ENCODE measurements around the gene MYH6.

- no peak for TF ChIP-seq YY1 (IDR thresholded peaks at IDR 0.05)
- no peak for TF ChIP-seq NR2F2 (IDR thresholded peaks at IDR 0.05)
- no peak for TF ChIP-seq CTCF (IDR thresholded peaks at IDR 0.05; ENCODE audit: low read depth, low read length, missing input control)
- no peak for TF ChIP-seq FOXA1 (IDR thresholded peaks at IDR 0.05)
- no peak for TF ChIP-seq SP1 (IDR thresholded peaks at IDR 0.05)
- TF ChIP-seq JUND (IDR thresholded peaks at IDR 0.05) = no peak
- no peak for TF ChIP-seq MAX (IDR thresholded peaks at IDR 0.05)
- no peak for TF ChIP-seq HNF4G (IDR thresholded peaks at IDR 0.05)
- TF ChIP-seq EGR1 (IDR thresholded peaks at IDR 0.05; ENCODE audit: low read depth in 2 of 2) = no peak
- TF ChIP-seq ZBTB33 (IDR thresholded peaks at IDR 0.05) = no peak
- TF ChIP-seq GABPA (IDR thresholded peaks at IDR 0.05 in 1 of 2, conservative IDR thresholded peaks at IDR 0.05 in 1 of 2) = no peak
- no peak for TF ChIP-seq REST (IDR thresholded peaks at IDR 0.05)
- no peak for TF ChIP-seq TAF1 (conservative IDR thresholded peaks at IDR 0.05)
- no peak for TF ChIP-seq RAD21 (IDR thresholded peaks at IDR 0.05)
These were observed 5.6 kb downstream of the MYH6 start for GRCh38 chr14:23402296-23403138.

All from liver (tissue), 3 donors.